ENCODE data around the gene FBXL5. TPM values are rescaled to one million over a fixed set of nuclear protein-coding genes. Genes with fewer than 3 reads are reported as not detected.

The FBXL5 gene
- total RNA-seq, 4 donors from 2014 or later, result 154 to 246 (median 212) TPM

DNA sequence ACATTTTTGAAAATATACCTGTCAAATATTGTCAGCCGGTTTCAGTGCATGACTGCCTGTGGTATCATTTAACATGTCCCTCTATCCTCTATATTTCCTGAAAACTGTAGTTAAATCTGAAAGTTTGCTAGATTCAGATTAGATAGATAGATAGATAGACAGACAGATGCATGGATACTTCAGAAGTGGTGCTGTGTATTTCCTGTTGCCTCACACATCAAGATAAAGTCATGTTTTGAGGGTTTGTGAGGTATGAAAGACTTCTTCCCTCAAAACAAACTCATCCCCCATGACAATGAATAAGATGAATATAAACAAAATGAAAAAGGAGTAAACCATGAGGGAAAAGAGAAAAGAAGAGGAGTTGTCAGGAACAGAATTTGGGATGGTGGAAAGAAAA, 41.7 kb upstream of the FBXL5 start:
- Histone ChIP-seq H3K36me3 (no peaks in the 10 kb centered on the region), H3K4me1 (no peaks in the 10 kb centered on the region), H3K27me3 (no peaks in the 10 kb centered on the region), H3K27ac (no peak overlapping the region), H3K4me3 (replicated peaks in 1 of 3) (no peak overlapping the region), H3K9me3 (no peaks in the 10 kb centered on the region)
- intact Hi-C loops (cut with DNase I), result no loop called here
- 96 to 100% methylated on average over 1 of the region's 1 CpG for WGBS, 2 donors
- no peak for DNase-seq
- no peak for TF ChIP-seq POLR2A (IDR thresholded peaks at IDR 0.05)
- TF ChIP-seq, protein P1, sequence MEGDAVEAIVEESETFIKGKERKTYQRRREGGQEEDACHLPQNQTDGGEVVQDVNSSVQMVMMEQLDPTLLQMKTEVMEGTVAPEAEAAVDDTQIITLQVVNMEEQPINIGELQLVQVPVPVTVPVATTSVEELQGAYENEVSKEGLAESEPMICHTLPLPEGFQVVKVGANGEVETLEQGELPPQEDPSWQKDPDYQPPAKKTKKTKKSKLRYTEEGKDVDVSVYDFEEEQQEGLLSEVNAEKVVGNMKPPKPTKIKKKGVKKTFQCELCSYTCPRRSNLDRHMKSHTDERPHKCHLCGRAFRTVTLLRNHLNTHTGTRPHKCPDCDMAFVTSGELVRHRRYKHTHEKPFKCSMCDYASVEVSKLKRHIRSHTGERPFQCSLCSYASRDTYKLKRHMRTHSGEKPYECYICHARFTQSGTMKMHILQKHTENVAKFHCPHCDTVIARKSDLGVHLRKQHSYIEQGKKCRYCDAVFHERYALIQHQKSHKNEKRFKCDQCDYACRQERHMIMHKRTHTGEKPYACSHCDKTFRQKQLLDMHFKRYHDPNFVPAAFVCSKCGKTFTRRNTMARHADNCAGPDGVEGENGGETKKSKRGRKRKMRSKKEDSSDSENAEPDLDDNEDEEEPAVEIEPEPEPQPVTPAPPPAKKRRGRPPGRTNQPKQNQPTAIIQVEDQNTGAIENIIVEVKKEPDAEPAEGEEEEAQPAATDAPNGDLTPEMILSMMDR (IDR thresholded peaks at IDR 0.05), result no peak

DNA sequence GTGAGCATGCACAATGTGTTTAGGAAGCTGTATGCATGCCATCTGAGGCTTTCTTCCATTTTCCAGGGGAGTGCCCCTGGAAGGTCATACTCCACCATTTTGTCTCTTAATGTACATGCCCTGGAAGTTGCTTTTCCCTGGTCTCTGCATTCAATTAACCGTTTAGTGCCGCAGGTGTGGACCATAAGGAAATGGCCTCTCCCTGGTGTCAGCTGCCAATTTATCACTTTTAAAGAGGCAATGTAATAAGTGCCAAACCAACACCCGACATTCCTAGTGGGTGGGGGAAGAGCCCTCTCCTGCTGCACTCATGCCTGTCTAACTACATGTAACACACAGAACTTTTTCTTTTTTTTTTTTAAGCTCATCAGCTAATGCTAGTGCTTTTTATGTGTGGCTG, 40.6 kb upstream of the FBXL5 start:
- no peaks in the 10 kb centered on the region for H3K9me3 ChIP-seq
- intact Hi-C loops (cut with DNase I), result no loop called here
- H3K4me3 ChIP-seq (replicated peaks in 1 of 3), result no peak overlapping the region
- TF ChIP-seq, protein P1 (IDR thresholded peaks at IDR 0.05), result no peak
- no peak for TF ChIP-seq POLR2A (IDR thresholded peaks at IDR 0.05)
- no peak overlapping the region for H3K27ac ChIP-seq
- 82 to 90% methylated on average over 3 of the region's 3 CpGs for WGBS, 2 donors
- H3K4me1 ChIP-seq, result peaks cover 0 to under 1% of the 10 kb centered on the region in 2 donors
- DNase-seq, result no peak
- H3K36me3 ChIP-seq, result no peaks in the 10 kb centered on the region
- H3K27me3 ChIP-seq, result no peaks in the 10 kb centered on the region

DNA sequence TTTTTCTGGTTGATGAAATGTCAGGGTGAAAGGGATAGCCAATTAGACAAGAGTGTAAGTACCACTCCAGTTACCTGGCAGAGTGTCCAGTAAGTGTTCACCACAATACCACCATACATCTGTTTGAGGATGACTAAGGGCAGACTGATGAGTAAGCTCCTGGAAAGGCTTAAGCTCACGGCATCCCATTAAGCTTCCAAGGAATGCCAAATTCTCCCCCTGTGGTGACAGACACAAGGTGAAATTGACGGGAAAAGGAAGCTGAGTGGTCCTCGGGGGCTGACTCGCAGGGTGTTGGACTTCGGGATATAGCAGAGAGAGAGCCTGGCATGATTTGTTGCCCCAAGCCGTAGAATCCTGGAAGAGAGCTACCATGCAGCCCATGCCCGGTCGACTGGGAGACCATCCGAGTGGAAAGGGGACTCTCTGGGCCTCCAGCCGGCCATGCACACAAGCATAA, 40.1 kb upstream of the FBXL5 start:
- TF ChIP-seq POLR2A (IDR thresholded peaks at IDR 0.05), result no peak
- TF ChIP-seq, protein P1 (IDR thresholded peaks at IDR 0.05), result no peak
- Histone ChIP-seq H3K9me3 (no peaks in the 10 kb centered on the region), H3K4me3 (replicated peaks in 1 of 3) (no peak overlapping the region), H3K27me3 (no peaks in the 10 kb centered on the region), H3K27ac (no peak overlapping the region), H3K36me3 (no peaks in the 10 kb centered on the region), H3K4me1 (peaks cover 0 to 3% of the 10 kb centered on the region in 2 donors)
- DNase-seq, result no peak
- WGBS, 2 donors, result 83% methylated on average over 7 to 10 of the region's 10 CpGs
- intact Hi-C loops (cut with DNase I), result no loop called here

DNA sequence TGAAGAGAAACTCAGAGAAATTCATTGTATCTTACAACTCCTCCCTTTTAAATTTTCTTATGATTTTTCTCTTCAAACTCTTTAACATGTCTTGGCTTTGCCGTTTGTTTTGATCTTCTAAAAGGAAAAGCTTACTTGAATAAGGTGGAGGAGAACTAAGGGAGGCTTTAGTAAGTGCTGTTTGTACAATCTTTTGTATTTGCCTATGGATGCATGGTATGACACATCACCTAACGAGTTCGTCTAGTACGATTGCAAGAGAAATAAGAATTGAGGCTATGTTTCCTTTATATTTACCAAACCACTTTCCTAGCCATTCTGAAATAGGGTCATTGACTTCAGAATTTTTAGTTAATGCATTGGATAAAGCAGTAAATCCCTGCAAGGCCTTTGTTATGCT, 39.3 kb upstream of the FBXL5 start:
- intact Hi-C loops (cut with DNase I), result no loop called here
- H3K4me3 ChIP-seq (replicated peaks in 1 of 3), result no peak overlapping the region
- H3K27me3 ChIP-seq, result no peaks in the 10 kb centered on the region
- H3K9me3 ChIP-seq, result no peaks in the 10 kb centered on the region
- 92 to 93% methylated on average over 4 of the region's 4 CpGs for WGBS, 2 donors
- DNase-seq, result no peak
- H3K4me1 ChIP-seq, result peaks cover 0 to 3% of the 10 kb centered on the region in 2 donors
- TF ChIP-seq, protein P1 (IDR thresholded peaks at IDR 0.05), result no peak
- no peak for TF ChIP-seq POLR2A (IDR thresholded peaks at IDR 0.05)
- no peak overlapping the region for H3K27ac ChIP-seq
- H3K36me3 ChIP-seq, result no peaks in the 10 kb centered on the region

DNA sequence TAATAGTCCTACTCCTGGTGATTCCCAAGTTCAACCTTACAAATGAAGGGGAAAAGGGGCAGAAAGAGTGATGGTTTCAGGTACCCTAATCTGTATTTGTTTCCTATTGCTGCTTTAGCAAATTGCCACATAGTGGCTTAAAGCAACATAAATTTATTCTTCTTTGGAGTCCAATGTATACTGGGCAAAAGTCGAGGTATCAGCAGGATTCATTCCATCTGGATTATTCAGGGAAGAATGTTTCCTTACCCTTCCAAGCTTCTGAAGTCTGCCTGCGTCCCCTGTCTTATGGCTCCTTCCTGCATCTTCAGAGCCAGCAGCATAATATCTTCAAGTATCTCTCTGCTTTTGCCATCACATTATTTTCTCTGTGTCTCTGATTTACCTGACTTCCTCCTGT, 37.4 kb upstream of the FBXL5 start:
- WGBS, 2 donors, result 94 to 95% methylated on average over 2 of the region's 2 CpGs

More for the DNA sequence above, 37.4 kb upstream of the FBXL5 start:
- TF ChIP-seq, protein P1 (IDR thresholded peaks at IDR 0.05), result no peak
- no peak for TF ChIP-seq POLR2A (IDR thresholded peaks at IDR 0.05)
- Histone ChIP-seq H3K4me1 (peaks cover 0 to 3% of the 10 kb centered on the region in 2 donors), H3K9me3 (no peaks in the 10 kb centered on the region), H3K27me3 (no peaks in the 10 kb centered on the region), H3K4me3 (replicated peaks in 1 of 3) (no peak overlapping the region), H3K36me3 (no peaks in the 10 kb centered on the region), H3K27ac (no peak overlapping the region)
- intact Hi-C loops (cut with DNase I), result no loop called here
- DNase-seq, result no peak

All from thyroid gland (tissue), 4 donors.